Suppressor macrophage treated with lipopolysaccharide for 1 hour (primary cell): ENCODE measurements around the gene FLYWCH2.
A peak's percentile ranks its signal among the peaks of the same experiment; 100 is the strongest.

ENCODE experiments used
- DNase-seq, 3 donors: peaks; one replicate each; pipeline ENCODE4 v3.0.0-alpha.2; 2020 to 2022

FLYWCH2 gene

GRCh38 chr16:2854700-2855309 is 28.2 kb upstream of the FLYWCH2 start:
- peak; percentile 41 to 52 (median 46) for DNase-seq

DNA sequence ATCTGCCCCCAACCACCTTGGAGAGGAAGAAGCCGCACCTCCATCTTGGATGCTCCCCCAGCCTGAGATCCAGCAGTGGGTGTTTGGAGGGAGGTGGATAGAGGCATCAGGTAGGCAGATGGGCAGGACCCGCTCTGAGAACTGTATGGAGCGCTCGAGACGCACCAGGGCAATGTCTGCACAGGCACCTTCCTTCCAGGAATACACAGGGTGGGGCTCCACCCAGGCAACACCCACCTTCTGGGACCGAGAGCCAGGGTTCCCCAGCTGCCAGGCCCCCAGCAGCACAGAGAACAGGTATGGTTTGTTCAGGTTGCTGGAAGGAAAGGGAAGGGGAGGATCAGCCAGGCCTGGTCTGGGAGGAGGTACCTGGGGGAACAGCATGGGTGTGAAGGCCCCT is 27.5 kb upstream of the FLYWCH2 start:
- DNase-seq = no peak

GRCh38 chr16:2856061-2856670 is 26.8 kb upstream of the FLYWCH2 start:
- DNase-seq = peak; percentile 35 to 71 (median 35)

GRCh38 chr16:2856686-2857450 is 26.1 kb upstream of the FLYWCH2 start:
- DNase-seq = no peak

GRCh38 chr16:2857451-2858244 is 25.4 kb upstream of the FLYWCH2 start, which contains the start of gene PRSS22:
Gene PRSS22 (minus strand): TSS chr16:2858170. CDS start chr16:2858104, 66 bp downstream.
- DNase-seq = peak in 2 of 3 donors; percentile 42 to 45

GRCh38 chr16:2858245-2859025 is 24.6 kb upstream of the FLYWCH2 start:
- no peak for DNase-seq

DNA sequence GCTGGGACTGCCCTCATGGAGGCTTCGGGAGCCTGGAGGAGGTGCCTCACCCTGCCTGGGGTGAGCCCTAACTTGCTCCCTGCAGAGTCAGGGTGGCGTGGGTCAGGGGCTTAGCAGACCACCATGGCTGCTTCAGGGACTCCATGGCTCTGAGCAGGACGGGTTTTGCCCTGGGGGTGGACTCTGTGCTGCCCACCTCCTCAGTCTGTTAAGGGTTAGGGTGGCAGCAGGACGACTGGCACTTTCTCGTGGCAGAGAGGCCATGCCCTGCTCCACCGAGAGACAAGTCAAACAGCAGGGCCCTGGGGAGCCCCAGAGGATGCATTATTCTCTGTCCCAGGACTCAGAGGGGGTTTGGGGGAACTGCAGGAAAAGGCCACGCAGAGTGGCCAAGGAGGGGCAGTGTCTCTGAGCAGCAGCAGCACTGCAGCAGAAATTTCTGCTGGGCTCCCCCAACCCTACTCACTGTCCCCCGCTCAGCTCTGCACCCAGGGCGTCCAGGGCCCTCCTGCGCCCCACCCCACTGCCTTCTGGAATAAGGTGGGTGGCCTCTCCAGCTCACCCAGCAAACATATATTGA is 23.2 kb upstream of the FLYWCH2 start:
- DNase-seq = no peak

- DNase-seq = peak; percentile 40 to 78 (median 60)
Observed at GRCh38 chr16:2860826-2861567, 22.0 kb upstream of the FLYWCH2 start.

DNA sequence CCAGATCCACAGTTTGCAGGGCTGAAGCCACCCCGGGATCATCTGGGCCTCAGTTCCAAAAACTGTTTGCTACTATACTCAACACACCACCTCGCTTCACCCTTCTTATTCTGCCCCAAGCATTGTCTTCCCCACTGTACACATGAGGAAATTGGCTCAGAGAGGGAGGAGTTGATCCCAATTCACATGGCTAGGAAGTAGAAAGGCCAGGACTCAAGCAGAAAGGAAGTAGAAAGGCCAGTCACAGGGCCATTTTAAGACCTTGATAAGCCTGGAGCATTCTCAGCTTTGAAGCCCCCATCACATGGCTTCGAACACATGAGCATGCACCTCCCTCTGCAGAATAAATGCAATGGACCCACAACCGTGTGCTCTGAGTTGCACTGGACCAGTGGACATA is 17.4 kb upstream of the FLYWCH2 start:
- no peak for DNase-seq

GRCh38 chr16:2866431-2866830 is 16.6 kb upstream of the FLYWCH2 start:
- no peak for DNase-seq

- DNase-seq = no peak
Observed at GRCh38 chr16:2867661-2867986, 15.4 kb upstream of the FLYWCH2 start.

DNA sequence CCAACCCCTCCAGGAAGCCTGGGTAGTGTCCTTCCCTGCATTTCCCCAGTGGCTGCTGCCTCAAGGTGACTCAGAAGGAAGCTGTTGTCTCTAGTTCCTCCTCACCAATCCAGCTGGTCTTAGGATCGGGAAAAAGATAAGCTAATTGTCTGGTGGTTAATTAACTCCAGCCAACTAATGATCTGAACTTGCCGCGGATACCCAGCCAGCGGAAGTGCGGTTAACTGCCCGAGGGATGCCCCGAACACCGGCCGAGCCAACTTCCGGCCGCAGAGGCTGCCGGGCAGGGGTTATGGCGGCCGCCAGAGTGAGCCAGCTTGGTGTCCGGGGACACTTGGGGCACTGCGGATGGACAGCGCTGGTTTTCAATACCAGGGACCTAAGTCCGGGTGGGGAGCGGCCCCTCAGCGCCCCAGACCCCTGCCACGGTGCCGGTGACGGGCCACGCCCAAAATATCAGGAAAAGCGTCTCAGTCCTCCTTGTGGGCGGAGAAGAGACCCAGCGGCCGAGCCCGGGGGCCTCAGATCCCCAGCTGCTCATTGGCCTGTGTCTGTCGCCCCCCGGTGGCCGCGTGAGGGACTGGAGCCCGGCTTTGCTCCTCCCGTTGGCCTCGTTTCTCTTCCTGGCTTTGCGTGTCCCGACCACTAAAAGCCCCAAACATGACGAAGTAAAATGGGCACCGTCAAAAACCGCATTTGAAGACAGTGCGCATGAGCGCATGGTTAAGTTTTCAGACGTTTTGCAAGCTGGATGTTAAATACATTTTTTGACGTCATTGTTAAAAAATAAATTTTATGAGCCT is 14.8 kb upstream of the FLYWCH2 start:
- peak; percentile 96 to 97 (median 97) for DNase-seq

- no peak for DNase-seq
Observed at GRCh38 chr16:2871926-2872325, 11.1 kb upstream of the FLYWCH2 start.

DNA sequence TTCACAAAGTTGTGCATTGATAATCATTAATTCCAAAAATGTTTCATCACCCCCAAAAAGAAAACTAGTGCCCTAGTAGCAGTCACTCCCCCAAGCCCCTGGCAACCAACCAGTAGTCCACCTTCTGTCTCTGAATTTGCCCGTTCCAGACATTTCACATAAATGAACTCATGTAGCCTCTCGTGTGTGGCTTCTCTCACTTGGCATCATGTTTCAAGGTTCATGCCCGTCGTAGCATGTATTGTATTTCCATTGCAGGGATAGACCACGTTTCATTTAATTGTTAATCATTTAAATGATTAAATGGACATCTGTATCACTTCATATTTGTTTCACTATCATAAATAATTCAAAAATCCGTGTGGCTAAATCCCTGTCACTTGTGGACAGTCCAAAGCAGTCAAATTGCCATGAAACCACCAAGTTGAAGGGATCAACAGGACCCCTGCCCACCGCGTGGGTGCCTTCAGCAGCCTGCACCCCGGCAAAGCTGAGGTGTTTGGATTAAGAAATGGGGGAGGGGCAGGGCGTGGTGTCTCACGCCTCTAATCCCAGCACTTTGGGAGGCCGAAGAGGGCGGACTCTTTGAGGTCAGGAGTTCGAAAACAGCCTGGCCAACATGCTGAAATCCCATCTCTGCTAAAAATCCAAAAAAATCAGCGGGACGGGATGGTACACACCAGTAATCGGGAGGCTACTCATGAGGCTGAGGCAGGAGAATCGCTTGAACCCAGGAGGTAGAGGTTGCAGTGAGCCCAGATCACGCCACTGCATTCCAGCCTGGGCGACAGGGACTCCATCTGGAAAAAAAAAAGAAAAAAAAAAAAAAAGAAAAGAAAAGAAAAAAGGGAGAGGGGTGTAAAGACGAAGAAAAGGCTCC is 8.7 kb upstream of the FLYWCH2 start:
- no peak for DNase-seq

DNA sequence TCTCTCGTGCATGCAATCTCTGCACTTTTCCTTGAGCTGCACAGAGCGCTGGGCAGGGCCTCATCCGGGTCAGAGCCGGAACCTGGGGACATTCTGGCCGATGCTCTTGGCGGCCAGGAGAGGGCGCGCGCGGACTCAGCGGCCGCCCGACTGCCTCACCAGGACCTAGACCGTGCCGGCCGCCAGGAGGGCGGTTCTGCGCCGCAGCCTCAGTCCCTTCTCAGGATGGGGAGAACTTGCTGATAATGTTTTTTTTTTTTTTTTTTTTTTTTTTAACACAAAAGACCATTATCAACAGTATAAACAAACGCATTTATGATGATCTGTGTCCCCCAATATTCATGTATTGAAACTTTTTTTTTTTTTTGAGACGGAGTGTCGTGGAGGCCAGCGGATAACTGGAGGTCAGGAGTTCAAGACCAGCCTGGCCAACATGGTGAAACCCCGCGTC is 8.1 kb upstream of the FLYWCH2 start:
- peak; percentile 86 to 93 (median 91) for DNase-seq

- DNase-seq = no peak
Observed at GRCh38 chr16:2879854-2880508, 3.0 kb upstream of the FLYWCH2 start.

DNA sequence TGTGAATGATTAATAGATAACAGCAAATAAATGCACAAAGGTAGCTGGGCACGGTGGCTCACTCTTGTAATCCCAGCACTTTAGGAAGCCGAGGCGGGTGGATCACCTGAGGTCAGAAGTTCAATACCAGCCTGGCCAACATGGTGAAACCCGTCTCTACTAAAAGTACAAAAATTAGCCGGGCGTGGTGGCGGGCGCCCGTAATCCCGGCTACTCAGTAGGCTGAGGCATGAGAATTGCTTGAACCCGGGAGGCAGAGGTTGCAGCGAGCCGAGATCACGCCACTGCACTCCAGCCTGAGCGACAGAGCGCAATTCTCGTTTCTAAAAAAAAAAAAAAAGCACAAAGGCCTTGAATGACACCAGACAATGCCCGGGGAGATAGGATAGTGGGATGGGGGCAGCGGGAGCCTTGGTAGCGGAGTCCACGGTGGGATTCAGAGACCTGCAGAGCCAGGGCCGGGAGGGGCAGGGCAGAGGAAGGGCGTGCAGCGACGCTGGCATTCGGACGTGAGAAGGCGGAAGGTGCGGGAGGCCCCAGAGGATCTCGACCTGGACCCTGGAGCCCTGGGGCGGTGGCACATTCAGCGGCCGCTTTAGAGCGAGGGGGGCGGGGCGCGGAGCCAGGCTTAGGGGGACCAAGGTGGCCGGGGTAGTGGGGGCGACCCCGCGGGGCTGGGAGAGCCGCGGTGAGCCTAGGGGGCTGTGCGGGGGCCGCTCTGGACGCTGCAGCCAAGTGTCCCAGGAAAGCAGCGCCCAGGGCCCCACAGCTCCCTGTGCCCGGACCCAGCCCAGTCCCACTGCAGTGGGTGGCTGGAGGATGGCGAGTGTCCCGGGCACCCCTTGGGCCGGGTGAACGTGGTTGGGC is 999 bp upstream of the FLYWCH2 start:
- DNase-seq = peak; percentile 25 to 49 (median 30)

DNA sequence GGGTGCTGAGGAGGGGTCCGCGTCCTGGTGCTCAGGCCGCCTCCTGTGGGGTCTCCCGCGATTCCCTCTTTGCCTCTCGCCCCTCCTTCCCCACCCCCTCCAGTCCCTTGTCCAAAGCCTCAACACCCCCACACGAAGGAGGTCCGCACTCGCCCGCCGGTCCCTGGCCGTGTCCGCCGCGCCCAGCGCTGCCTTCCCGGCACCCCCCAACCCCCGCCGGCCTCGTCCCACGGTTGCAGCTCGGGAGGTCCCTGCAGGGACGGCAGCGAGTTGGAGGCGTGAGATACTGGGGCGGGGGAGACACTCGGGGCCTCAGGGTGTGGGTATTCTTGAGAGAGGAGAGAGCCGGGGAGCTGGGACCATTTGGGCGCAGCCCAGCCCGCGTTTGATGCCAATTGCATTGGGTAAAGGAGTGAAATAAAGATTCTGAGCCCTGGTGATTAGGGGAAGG is 468 bp downstream of the FLYWCH2 start:
- peak in 2 of 3 donors; percentile 16 to 43 for DNase-seq
